AG09309 (cell line): Measurements from ENCODE around the gene VILL.

Source experiments
- DNase-seq: peaks from one replicate; pipeline ENCODE4 v3.0.0-alpha.2; 2010; ENCODE audit warnings: low read depth
- H3K4me3 ChIP-seq: 2 replicates; pipeline ENCODE4 v1.5.1; 2011; ENCODE audit warnings: mild to moderate bottlenecking, low read depth, low read length, moderate library complexity; ENCODE audit not compliant: control insufficient read depth
- CTCF ChIP-seq: IDR thresholded peaks from 2 replicates; pipeline ENCODE4 v1.5.1; 2011; ENCODE audit warnings: mild to moderate bottlenecking, low read depth, low read length, inconsistent platforms; ENCODE audit not compliant: insufficient read depth, control insufficient read depth; ENCODE audit errors: missing control alignments

Gene VILL

DNA sequence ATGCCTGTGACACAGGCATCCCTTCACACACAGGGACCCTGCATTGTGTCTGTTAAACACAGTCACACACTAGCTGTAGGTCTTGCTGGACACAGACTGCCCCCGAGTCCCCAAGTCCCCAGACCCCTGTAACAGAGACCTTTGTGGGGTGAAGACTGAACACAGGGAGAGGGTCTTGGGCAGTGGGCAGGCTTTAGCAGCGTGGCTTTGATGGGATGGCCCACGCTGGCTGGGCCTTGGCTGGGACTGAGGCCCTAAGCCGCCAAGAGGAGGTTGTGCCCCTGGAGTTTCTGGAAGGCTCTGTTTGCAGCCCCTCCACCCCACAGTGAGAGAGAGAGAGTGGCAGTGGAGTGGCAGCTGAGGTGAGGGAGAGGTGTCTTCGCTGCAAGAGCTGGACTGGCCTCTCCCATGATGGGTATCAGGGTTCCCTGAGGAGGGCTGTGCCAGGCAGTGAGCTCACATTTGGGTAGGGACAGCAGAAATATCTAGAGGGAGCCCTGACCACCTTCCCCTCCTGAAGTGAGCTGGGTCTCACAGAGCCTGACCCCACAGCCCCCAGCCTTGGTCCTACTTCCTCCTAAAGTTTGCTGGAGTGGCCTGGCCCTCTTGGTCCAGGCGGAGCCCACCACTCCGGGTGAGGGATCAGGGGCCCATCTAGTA is 635 bp upstream of the VILL start:
- no peak for TF ChIP-seq CTCF
- H3K4me3 ChIP-seq, result no peak overlapping the region
- DNase-seq, result no peak

GRCh38 chr3:37991109-37991508 is 523 bp downstream of the VILL start:
- no peak for DNase-seq
- H3K4me3 ChIP-seq, result no peak overlapping the region
- no peak for TF ChIP-seq CTCF

DNA sequence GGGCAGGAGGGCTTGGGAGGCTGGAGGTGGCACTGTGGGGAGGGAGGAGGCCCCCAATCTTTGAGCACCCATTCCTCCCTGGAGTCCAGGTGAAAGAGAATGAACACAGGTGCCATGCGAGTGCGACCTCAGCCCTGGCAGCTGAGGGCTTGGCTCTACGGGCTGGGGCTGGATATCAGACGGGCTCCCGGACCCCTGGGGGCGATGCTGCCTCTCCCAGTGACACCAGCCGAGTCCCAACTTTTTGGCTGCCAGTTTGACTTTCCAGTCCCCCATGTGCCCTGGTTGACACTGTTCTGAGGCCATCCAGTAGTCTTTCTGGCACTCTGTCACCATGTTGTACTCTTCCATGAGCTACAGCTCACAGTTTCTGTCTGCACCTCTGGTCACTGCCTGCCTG is 1.2 kb downstream of the VILL start:
- no peak for TF ChIP-seq CTCF
- no peak for DNase-seq
- no peak overlapping the region for H3K4me3 ChIP-seq

DNA sequence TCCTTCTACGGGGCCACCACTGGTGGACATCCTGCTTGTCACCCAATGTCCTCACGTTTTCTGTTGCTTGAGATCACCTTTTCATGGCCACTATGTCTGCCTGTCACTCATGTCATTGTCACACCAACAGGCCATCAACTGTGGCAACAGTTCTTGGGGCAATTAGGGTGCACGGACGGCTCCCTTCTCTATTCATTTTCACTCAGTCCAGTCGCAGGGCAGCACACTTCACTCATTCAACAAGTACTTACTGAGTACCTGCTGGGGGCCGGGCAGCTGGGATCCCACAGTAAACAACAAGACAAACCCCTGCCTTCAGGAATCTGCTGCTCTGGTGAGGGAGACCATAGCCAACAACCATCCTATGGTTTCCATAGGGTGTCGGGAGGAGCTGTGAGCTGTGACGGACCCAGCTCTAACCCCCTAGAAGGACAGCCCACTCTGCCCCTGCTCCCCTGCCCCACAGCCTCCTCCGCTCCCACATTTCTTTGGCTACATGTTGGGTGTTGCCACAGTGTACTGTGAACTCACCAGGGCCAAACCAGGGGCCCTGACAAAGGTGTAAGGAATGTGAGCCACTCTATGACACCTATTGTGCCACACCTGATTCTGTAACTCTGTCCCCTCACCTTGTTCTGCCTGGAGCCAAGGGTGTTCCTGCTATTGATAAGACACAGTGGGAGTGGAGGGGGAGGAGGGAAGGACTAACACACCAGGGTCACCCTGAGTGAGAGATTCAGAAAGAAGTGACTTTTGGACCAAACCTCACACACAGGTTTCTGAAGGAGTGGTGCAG is 1.9 kb downstream of the VILL start:
- DNase-seq, result no peak
- H3K4me3 ChIP-seq, result no peak overlapping the region

DNA sequence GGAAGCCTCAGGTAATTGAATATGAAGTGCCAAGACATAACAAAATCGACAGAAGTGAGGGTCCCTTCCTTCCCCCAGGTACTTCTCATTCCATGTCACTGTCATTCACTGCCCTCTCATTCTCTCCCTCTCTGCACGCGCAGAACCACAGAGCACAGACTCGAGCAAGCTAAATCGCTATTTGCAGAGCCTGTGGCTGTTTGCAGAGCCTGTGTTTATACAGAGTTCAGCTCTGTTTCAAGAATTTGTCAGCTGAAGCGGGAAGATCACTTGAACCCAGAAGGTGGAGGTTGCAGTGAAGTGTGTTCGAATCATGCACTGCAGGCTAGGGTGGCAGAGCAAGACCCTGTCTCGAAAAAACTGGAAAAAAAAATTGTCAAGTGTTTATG is 2.5 kb downstream of the VILL start:
- TF ChIP-seq CTCF, result no peak

More for the DNA sequence above, 1.9 kb downstream of the VILL start:
- TF ChIP-seq CTCF, result no peak

GRCh38 chr3:37993460-37993819 is 2.9 kb downstream of the VILL start:
- DNase-seq, result no peak
- H3K4me3 ChIP-seq, result peak overlapping the region; percentile 85
- no peak for TF ChIP-seq CTCF

More for the DNA sequence above, 2.5 kb downstream of the VILL start:
- H3K4me3 ChIP-seq, result no peak overlapping the region
- DNase-seq, result no peak
